Measurements from ENCODE around the gene ZEB1. TPM values are rescaled to one million over a fixed set of nuclear protein-coding genes. Genes with fewer than 3 reads are reported as not detected.
A peak's percentile ranks its signal among the peaks of the same experiment; 100 is the strongest.

ZEB1 gene
- total RNA-seq, 1 donor from 2014 or later, result 63.1 TPM

- H3K36me3 Mint-ChIP-seq (ENCODE audit: low read depth), result no peaks in the 10 kb centered on the region
- H3K9me3 Mint-ChIP-seq (ENCODE audit: low read depth), result no peaks in the 10 kb centered on the region
- TF ChIP-seq CTCF (IDR thresholded peaks at IDR 0.05), result no peak
- no peak overlapping the region for H3K4me3 Mint-ChIP-seq (ENCODE audit: unreplicated experiment)
- H3K27ac Mint-ChIP-seq (ENCODE audit: unreplicated experiment), result no peak overlapping the region
- H3K4me1 Mint-ChIP-seq (ENCODE audit: low read depth), result peaks cover 44% of the 10 kb centered on the region
- no peak for DNase-seq (ENCODE audit: low spot score)
- no peaks in the 10 kb centered on the region for H3K27me3 Mint-ChIP-seq (ENCODE audit: low read depth)
These were observed 55.2 kb downstream of the ZEB1 start for GRCh38 chr10:31374146-31374696.

GRCh38 chr10:31381171-31381570 is 62.2 kb downstream of the ZEB1 start:
- no peaks in the 10 kb centered on the region for H3K27me3 Mint-ChIP-seq (ENCODE audit: low read depth)
- H3K4me1 Mint-ChIP-seq (ENCODE audit: low read depth), result peaks cover 38% of the 10 kb centered on the region
- H3K27ac Mint-ChIP-seq (ENCODE audit: unreplicated experiment), result no peak overlapping the region
- no peak overlapping the region for H3K4me3 Mint-ChIP-seq (ENCODE audit: unreplicated experiment)
- no peak for DNase-seq (ENCODE audit: low spot score)
- TF ChIP-seq CTCF (IDR thresholded peaks at IDR 0.05), result no peak
- H3K36me3 Mint-ChIP-seq (ENCODE audit: low read depth), result no peaks in the 10 kb centered on the region
- no peaks in the 10 kb centered on the region for H3K9me3 Mint-ChIP-seq (ENCODE audit: low read depth)

- peaks cover 38% of the 10 kb centered on the region for H3K4me1 Mint-ChIP-seq (ENCODE audit: low read depth)
- no peaks in the 10 kb centered on the region for H3K27me3 Mint-ChIP-seq (ENCODE audit: low read depth)
- H3K4me3 Mint-ChIP-seq (ENCODE audit: unreplicated experiment), result no peak overlapping the region
- H3K9me3 Mint-ChIP-seq (ENCODE audit: low read depth), result no peaks in the 10 kb centered on the region
- DNase-seq (ENCODE audit: low spot score), result no peak
- TF ChIP-seq CTCF (IDR thresholded peaks at IDR 0.05), result no peak
- no peaks in the 10 kb centered on the region for H3K36me3 Mint-ChIP-seq (ENCODE audit: low read depth)
- peak overlapping the region; percentile 78 for H3K27ac Mint-ChIP-seq (ENCODE audit: unreplicated experiment)
These were observed 62.8 kb downstream of the ZEB1 start for GRCh38 chr10:31381766-31382316.

- H3K4me3 Mint-ChIP-seq (ENCODE audit: unreplicated experiment), result no peak overlapping the region
- peaks cover 38% of the 10 kb centered on the region for H3K4me1 Mint-ChIP-seq (ENCODE audit: low read depth)
- no peak for TF ChIP-seq CTCF (IDR thresholded peaks at IDR 0.05)
- H3K27ac Mint-ChIP-seq (ENCODE audit: unreplicated experiment), result peak overlapping the region; percentile 41
- H3K36me3 Mint-ChIP-seq (ENCODE audit: low read depth), result peaks cover 6% of the 10 kb centered on the region
- H3K9me3 Mint-ChIP-seq (ENCODE audit: low read depth), result no peaks in the 10 kb centered on the region
- no peaks in the 10 kb centered on the region for H3K27me3 Mint-ChIP-seq (ENCODE audit: low read depth)
- no peak for DNase-seq (ENCODE audit: low spot score)
These were observed 65.0 kb downstream of the ZEB1 start for GRCh38 chr10:31383810-31384588.

- no peak for DNase-seq (ENCODE audit: low spot score)
- Mint-ChIP-seq H3K36me3 (ENCODE audit: low read depth) (peaks cover 9% of the 10 kb centered on the region), H3K27me3 (ENCODE audit: low read depth) (no peaks in the 10 kb centered on the region), H3K4me1 (ENCODE audit: low read depth) (peaks cover 37% of the 10 kb centered on the region), H3K27ac (ENCODE audit: unreplicated experiment) (peak overlapping the region; percentile 32), H3K4me3 (ENCODE audit: unreplicated experiment) (no peak overlapping the region), H3K9me3 (ENCODE audit: low read depth) (no peaks in the 10 kb centered on the region)
- no peak for TF ChIP-seq CTCF (IDR thresholded peaks at IDR 0.05)
These were observed 65.6 kb downstream of the ZEB1 start for GRCh38 chr10:31384589-31384949.
